Endothelial cell of umbilical vein (primary cell): ENCODE results near the gene NLGN1.

Experiments used
- POLR2A ChIP-seq: IDR thresholded peaks from 2 replicates; pipeline ENCODE4 v1.6.1; 2012; ENCODE audit warnings: low read depth, mild to moderate bottlenecking, control low read depth, low read length
- TF ChIP-seq, protein P1 (sequence below), 2 donors: IDR thresholded peaks; 1 replicate in 1 of 2; 2 replicates in 1 of 2; pipeline ENCODE4 v1.5.1; 2011; ENCODE audit warnings: low read length in 2 of 2, mild to moderate bottlenecking in 2 of 2, moderate library complexity in 2 of 2, control low read depth in 1 of 2, inconsistent platforms in 1 of 2, low read depth in 1 of 2; ENCODE audit not compliant: insufficient read depth in 1 of 2; ENCODE audit errors: extremely low read depth in 1 of 2

DNA sequence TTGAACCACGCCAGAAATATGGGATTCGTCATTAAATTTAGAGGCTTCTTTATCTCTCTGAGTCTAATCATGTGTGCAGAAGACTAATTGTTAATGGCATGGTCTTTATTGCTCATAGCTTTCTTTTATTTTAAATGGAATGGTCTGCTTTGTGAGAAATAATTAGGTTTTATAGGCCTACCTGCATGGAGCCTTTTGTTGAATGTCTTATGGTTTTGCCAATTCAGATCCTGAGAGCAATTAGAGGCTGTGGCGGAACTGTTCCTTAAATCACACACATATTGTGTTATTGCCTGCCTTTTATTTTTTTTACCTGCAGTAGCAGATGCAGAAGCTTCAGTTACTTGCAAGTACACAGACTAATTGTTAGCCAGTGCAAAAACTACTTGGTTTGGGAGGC, 306.2 kb downstream of the NLGN1 start:
- no peak for TF ChIP-seq POLR2A
- TF ChIP-seq, protein P1, sequence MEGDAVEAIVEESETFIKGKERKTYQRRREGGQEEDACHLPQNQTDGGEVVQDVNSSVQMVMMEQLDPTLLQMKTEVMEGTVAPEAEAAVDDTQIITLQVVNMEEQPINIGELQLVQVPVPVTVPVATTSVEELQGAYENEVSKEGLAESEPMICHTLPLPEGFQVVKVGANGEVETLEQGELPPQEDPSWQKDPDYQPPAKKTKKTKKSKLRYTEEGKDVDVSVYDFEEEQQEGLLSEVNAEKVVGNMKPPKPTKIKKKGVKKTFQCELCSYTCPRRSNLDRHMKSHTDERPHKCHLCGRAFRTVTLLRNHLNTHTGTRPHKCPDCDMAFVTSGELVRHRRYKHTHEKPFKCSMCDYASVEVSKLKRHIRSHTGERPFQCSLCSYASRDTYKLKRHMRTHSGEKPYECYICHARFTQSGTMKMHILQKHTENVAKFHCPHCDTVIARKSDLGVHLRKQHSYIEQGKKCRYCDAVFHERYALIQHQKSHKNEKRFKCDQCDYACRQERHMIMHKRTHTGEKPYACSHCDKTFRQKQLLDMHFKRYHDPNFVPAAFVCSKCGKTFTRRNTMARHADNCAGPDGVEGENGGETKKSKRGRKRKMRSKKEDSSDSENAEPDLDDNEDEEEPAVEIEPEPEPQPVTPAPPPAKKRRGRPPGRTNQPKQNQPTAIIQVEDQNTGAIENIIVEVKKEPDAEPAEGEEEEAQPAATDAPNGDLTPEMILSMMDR (IDR thresholded peaks at IDR 0.05; ENCODE audit: extremely low read depth in 1 of 2, insufficient read depth in 1 of 2, low read depth in 1 of 2, low read length in 2 of 2), result no peak
